ENCODE data around the gene SAMD5. TPM values are rescaled to one million over a fixed set of nuclear protein-coding genes. Genes with fewer than 3 reads are reported as not detected.

Gene SAMD5
- total RNA-seq, 4 donors from 2014 or later = 0.84 to 3.3 (median 2.3) TPM

GRCh38 chr6:147504848-147505247, 3.6 kb upstream of the SAMD5 start:
- Histone ChIP-seq H3K4me3 (no peak overlapping the region), H3K27me3 (peaks cover 0 to 21% of the 10 kb centered on the region in 2 donors), H3K9me3 (no peaks in the 10 kb centered on the region), H3K27ac (no peak overlapping the region), H3K36me3 (no peaks in the 10 kb centered on the region), H3K4me1 (peaks cover 0 to 24% (median 7%) of the 10 kb centered on the region in 4 donors)
- DNase-seq (ENCODE audit: low spot score in 2 of 2) = no peak
- WGBS, 2 donors = 86 to 88% methylated on average over 2 of the region's 2 CpGs
- no peak for TF ChIP-seq EP300 (IDR thresholded peaks at IDR 0.05)

DNA sequence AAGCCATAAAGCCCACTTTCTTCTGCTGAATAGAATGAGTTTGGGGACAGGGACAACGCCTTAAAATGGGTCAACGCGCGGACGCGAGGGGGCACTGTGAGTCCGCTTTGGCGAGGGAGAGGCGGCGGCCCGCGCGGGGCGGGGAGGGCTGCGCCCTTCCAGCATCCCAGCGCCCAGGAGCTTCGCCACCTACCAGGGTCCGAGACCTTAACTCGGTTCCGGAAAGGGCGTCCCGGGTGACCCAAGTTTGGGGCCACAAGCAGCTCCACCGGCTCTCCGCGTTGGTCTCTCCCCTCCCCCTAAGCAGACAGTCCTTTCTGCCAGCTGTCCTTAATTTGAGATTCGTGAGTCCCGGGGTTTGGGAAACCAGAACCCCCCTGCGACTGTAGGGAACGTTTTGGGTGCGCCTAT, 1.8 kb upstream of the SAMD5 start:
- H3K4me3 ChIP-seq = peak overlapping the region; percentile 37 to 76 (median 58)
- no peaks in the 10 kb centered on the region for H3K36me3 ChIP-seq
- DNase-seq (ENCODE audit: low spot score in 2 of 2) = peak; percentile 38 to 70
- H3K27me3 ChIP-seq = peaks cover 0 to 21% of the 10 kb centered on the region in 2 donors
- H3K4me1 ChIP-seq = peaks cover 0 to 29% (median 7%) of the 10 kb centered on the region in 4 donors
- no peaks in the 10 kb centered on the region for H3K9me3 ChIP-seq
- TF ChIP-seq CTCF (IDR thresholded peaks at IDR 0.05) (peak; percentile 58 to 85 (median 80)), EP300 (IDR thresholded peaks at IDR 0.05) (no peak)
- 1 to 5% methylated on average over 24 to 28 of the region's 30 CpGs for WGBS, 2 donors
- peak overlapping the region in 1 of 4 donors; percentile 86 for H3K27ac ChIP-seq

- no peak for TF ChIP-seq POLR2A (IDR thresholded peaks at IDR 0.05)
- Histone ChIP-seq H3K9me3 (no peaks in the 10 kb centered on the region), H3K36me3 (no peaks in the 10 kb centered on the region), H3K27ac (peak overlapping the region; percentile 32 to 86 (median 77)), H3K27me3 (peaks cover 0 to 21% of the 10 kb centered on the region in 2 donors), H3K4me3 (peak overlapping the region; percentile 37 to 76 (median 58)), H3K4me1 (peaks cover 0 to 29% (median 7%) of the 10 kb centered on the region in 4 donors)
- WGBS, 2 donors = 1% methylated on average over 48 to 51 of the region's 52 CpGs
- DNase-seq (ENCODE audit: low spot score in 2 of 2) = no peak
Measured at GRCh38 chr6:147507162-147508041, 1.1 kb upstream of the SAMD5 start.

GRCh38 chr6:147508866-147509608, 547 bp downstream of the SAMD5 start:
- Histone ChIP-seq H3K36me3 (no peaks in the 10 kb centered on the region), H3K27me3 (peaks cover 0 to 21% of the 10 kb centered on the region in 2 donors), H3K4me1 (peaks cover 0 to 29% (median 7%) of the 10 kb centered on the region in 4 donors), H3K27ac (peak overlapping the region in 3 of 4 donors; percentile 20 to 86 (median 77)), H3K9me3 (no peaks in the 10 kb centered on the region), H3K4me3 (peak overlapping the region; percentile 33 to 76 (median 42))
- 3% methylated on average over 35 to 45 of the region's 73 CpGs for WGBS, 2 donors
- DNase-seq (ENCODE audit: low spot score in 2 of 2) = no peak
- peak in 1 of 5 experiments; percentile 30 for TF ChIP-seq CTCF (IDR thresholded peaks at IDR 0.05)
- TF ChIP-seq POLR2A (IDR thresholded peaks at IDR 0.05) = no peak

DNA sequence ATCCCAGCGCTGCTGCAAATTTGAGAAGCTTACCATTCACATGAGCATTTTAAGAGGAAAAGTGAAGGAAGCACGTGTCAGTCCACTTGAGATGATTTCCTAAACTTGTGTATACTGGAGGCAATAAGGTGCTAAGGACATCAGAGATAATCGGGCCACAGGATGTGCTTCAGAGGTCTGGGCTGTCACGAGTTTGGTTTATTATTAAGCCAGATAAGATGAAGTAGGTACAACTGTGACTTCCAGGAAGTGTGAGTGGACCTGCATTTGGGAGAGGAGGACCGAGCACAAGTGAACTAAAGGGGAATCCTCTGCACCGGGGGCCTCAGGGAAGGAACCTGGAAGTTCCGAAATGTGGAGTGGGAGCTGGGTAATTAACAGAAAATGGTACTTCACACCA, 1.4 kb downstream of the SAMD5 start:
- 43 to 54% methylated on average over 7 of the region's 7 CpGs for WGBS, 2 donors
- Histone ChIP-seq H3K9me3 (no peaks in the 10 kb centered on the region), H3K4me1 (peaks cover 0 to 29% (median 7%) of the 10 kb centered on the region in 4 donors), H3K27ac (peak overlapping the region in 1 of 4 donors; percentile 86), H3K36me3 (no peaks in the 10 kb centered on the region), H3K4me3 (peak overlapping the region in 2 of 4 donors; percentile 47 to 76), H3K27me3 (peaks cover 0 to 19% of the 10 kb centered on the region in 2 donors)
- TF ChIP-seq POLR2A (IDR thresholded peaks at IDR 0.05) (no peak), CTCF (IDR thresholded peaks at IDR 0.05) (no peak), EP300 (IDR thresholded peaks at IDR 0.05) (no peak)
- no peak for DNase-seq (ENCODE audit: low spot score in 2 of 2)
